Endometrium (tissue), 2 donors: ENCODE data around the gene LINGO1.

Experiments used
- FAIRE-seq: peaks from 2 replicates; lab custom pipeline; 2012; peaks lifted over from hg19 to GRCh38; lab: Jason Lieb, UNC
- donor health status: control.
- donor health status: control.

LINGO1 gene

GRCh38 chr15:77615472-77615871 lies 17.2 kb downstream of the LINGO1 start:
- FAIRE-seq: no peak

DNA sequence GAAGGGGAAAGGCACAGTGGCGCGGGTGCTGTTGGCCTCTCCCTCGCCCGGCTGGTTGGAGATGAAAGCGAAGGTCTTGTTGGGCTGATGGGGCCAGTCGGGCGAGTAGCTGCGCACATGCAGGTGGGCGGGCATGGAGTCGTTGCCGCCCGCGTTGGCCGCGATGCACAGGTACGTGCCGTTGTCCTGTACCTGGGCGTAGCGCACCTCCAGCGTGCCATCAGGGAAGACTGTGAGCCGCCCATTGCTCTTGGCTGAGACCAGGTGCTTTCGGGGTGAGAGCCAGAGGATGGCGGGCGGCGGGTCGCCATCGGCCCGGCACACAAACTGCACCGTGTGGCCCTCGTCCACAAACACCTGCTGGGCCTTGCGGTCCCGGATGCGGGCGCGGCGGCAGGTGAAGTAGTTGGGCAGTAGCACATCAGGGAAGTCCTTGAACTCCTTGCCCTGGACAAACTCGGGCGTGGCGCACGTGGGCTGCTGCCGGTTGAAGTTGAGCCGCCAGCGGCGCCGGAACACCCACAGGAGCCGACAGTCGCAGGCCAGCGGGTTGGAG lies 18.4 kb downstream of the LINGO1 start:
- no peak for FAIRE-seq

DNA sequence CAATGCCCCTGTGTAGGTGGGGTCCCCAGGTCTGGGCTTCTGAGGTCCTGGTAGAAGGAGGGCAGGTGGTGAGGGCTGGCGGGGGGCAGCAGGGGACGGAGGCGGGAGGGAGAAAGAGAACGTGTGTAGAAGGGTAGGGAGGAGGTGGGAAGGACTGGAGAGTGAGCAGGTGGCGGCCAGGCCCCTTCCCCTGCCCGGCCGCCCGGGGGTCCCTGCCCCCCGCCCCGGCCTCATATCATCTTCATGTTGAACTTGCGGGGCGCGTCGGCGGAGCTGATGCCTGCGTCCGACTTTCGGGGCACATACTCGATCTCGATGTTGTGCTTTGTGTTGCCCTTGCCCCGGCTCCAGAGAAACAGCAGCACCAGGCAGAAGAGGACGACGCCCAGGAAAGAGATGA lies 18.9 kb downstream of the LINGO1 start:
- FAIRE-seq: no peak

- FAIRE-seq: no peak
Observed at GRCh38 chr15:77612958-77613601, 19.6 kb downstream of the LINGO1 start.

DNA sequence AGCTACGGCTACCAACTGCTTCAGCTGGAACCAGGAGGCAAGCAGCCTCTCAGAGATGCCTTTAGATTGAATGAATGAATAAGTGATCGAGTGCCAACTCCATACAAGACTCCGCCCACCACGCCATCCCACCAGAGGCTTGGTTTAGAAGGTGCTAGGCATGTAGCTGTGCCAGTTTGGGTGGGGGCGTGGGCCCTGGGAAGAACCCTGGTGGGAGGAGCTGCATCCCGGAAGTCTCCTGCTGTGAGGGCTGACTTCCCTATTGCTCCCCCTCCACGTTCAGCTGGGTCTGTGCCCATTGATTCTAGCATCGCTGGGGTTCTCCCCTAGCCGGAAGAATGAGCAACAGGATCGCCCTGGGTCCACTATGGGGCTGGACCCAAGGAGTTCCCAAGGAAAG lies 20.9 kb downstream of the LINGO1 start:
- FAIRE-seq: no peak

- no peak for FAIRE-seq
Observed at GRCh38 chr15:77610731-77611130, 22.0 kb downstream of the LINGO1 start.

DNA sequence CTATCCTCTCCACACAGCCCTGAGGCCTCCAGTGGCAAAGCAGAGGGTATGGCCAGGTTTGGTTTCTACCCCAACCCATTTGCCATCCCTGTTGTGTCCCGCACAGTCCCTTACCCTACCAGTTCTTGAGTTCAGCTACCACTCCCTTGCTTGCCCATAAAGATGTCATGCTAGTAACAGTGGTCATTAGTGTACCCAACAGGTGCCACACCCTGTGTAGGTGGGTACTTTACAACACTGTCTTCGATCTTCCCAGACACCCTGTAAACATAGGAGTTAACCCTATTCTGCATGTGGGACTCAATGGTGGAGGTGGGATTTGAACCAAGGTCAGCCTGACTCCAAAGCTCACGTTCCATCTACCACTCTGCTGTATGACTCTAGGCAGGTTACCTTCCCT lies 23.2 kb downstream of the LINGO1 start:
- FAIRE-seq: no peak

GRCh38 chr15:77608774-77609173 lies 23.9 kb downstream of the LINGO1 start:
- FAIRE-seq: no peak

DNA sequence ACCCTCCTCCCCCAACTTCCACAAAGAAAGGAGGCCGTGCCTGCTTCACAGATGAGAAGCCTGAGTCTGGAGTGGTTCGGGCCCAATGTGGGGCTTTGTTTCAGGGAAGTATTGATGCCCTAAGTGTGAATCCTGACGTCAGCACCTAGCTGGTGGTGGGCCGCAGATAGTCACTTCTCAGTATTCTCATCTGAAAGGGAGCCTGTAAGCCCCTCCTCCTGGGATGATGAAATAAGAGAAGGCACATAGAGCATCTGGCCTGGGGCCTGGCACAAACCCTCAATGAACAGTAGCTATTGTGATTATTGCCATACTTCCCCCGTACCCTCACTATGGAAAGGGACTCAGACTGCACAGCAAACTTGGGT lies 24.8 kb downstream of the LINGO1 start:
- no peak for FAIRE-seq

DNA sequence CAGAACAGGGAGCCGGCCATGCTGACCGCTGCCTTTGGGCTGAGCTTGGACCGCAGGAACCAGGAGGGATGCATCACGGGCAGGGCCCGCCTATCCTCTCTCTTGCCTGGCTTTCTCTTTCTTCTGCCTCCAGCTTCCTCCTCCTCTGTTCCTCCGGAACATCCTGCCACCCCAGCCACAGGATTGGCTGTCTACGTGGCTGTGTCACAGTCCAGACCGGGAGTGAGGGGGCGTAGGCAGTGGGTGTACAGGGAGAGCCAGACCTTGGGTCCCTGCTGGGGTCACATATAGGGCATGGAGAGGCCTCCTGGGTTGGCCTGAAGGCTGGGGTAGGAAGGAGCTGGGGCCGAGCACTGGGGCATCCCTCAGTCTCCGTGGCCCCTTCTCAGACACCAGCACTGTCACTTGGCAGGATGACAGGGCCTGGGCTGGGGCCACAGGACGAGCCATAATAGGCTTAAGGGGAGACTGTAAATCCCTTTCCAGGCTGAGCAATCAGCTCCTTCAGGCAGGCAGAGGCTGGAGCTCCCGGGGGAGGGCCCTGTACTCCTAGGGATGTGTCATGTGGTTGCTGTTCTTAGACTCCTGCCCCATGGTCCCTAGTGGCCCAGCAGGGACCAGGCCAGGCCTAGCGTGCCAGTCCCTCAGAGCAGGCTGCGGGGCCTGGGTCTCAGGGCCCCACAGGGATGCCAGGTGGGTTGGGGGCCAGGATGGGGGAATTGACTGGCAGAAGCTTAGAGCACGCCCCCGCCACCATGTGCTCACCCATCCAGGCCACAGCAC lies 25.4 kb downstream of the LINGO1 start:
- no peak for FAIRE-seq

DNA sequence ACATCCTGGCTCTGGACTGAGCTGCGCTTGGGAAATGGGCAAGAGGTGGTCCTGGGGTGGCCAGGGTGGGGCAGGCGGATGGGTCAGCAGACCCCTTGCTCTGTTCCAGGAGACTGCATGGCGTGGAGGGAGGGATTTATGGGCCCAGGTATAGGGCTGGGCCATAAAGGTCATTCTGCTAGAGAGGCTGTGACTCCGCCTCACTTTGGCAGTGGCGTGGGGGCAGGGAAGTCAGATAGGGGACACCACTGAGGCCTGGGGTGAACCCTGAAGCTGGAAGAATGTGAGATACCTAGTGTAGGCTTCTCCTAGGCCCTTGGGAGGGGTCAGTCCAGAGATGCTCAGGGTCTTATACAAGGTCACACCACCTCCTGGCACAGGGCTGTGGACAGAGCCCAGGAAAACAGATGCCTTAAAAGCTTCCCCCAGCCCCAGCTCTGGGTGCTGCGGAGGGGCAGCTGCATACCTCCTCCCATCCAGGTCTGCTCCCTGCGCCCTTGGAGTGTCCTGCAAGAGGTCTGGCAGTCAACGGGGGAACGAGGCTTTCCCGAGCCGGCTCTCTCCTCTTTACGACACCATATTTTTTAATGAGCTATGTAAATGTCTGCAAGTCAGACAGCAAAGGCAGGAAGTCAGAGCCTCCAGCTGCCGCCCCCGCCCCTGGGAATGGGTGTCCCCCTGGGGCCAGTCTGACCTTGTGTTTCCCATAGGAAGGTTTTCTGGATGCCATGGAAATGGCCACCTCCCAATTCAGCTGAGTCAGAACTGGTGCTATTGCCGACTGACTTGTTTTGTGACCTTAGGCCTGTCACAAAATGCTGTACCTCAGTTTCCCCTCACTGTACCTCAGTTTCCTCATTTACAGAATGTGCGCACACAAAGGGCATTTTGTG lies 26.3 kb downstream of the LINGO1 start:
- no peak for FAIRE-seq

GRCh38 chr15:77605547-77605946 lies 27.2 kb downstream of the LINGO1 start:
- FAIRE-seq: no peak

- no peak for FAIRE-seq
Observed at GRCh38 chr15:77604973-77605372, 27.7 kb downstream of the LINGO1 start.

DNA sequence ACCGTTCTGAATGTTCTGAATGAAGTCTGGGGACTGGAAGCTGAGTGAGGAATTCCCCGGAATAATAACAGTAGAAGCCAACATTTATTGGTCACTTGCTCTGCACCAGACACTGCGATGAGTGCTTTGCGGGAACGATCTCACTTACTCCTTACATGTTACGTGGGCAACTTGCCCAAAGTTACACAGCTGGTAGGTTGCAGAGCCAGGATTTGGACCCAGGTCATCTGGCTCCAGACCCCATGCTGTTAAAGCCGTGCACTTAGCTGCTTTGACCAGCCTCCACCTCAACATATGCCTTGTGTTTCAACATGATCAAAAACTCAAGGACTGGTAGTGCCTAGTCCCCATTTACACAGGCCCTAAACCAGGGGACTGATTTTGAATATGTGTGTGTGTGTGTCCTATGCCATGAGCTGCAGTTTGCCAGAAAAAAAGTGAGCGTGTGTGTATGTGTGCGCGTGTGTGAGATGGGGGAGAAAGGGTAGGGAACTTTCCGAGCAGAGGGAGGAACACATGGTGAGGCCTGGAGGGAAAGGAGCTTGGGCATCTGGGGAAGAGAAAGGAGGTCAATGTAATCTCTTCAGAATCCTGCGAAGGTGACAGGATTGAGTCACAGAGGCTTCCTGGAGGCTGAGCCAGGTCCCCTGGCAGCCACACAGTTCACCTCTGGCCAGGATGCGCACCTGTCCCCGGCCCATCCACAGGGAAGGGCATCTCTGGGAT lies 28.9 kb downstream of the LINGO1 start:
- FAIRE-seq: no peak

GRCh38 chr15:77602800-77603199 lies 29.9 kb downstream of the LINGO1 start:
- FAIRE-seq: no peak

GRCh38 chr15:77599899-77600298 lies 32.8 kb downstream of the LINGO1 start:
- FAIRE-seq: no peak

- no peak for FAIRE-seq
Observed at GRCh38 chr15:77599357-77599756, 33.4 kb downstream of the LINGO1 start.

GRCh38 chr15:77598644-77599043 lies 34.1 kb downstream of the LINGO1 start:
- FAIRE-seq: no peak

- FAIRE-seq: no peak
Observed at GRCh38 chr15:77597804-77598453, 34.8 kb downstream of the LINGO1 start.

DNA sequence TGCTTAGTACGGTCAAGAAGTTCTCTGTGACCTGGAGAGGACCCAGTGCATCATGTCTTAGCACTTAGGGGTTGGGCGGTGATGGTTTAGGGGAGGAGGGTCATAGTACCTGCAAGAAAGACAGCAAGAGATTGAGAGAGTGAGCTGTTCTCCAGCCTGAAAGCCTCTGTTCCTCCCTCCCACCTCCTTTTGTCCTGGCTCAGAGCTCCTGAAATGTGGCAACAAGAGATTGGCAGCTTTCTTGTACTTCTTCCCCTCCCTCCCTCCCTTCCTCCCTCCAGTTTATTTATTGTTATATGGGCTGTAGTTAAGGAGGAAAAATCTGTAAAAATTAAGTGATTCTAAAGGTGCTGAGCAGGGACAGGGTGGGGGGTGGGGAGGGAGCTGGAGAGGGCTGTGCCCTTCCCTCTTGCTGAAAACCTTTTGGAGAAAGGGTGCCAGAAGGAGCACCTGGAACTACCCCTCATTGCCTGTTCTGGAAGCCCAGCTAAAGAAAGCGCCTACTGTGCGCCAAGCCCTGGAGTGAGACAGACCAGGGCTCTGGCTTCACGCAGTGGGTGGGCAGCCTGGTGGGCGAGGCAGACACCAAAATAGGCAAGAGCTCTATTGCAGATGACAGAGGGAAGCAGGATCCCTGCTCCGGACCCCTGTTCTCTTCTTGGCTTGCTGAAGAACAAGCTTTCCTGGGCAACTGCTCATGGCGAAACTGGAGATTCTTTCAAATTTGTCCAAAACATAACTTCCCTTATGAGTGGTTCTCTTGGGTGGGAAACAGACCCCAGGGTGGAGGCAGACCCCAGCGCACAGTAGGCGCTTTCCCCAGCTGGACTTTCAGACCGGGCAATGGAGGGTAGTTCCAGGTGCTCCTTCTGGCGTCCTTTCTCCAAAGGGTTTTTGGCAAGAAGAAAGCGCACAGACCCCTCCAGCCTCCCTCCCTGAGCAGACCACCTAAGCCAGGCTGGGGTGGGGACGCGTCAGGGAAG lies 35.6 kb downstream of the LINGO1 start:
- no peak for FAIRE-seq
